Testis (tissue), 3 donors: Measurements from ENCODE around the gene GNB1L. TPM values are rescaled to one million over a fixed set of nuclear protein-coding genes. Genes with fewer than 3 reads are reported as not detected.
"Not testable (repeated sequence)": the region's sequence is repeated elsewhere in the genome, so short reads cannot be mapped to it uniquely, and the experiment has no call there.

Source experiments
- DNase-seq: peaks from one replicate; pipeline ENCODE4 v3.0.0-alpha.2; 2019
- H3K27ac ChIP-seq, 2 donors: fragments of 200-600 bp; sonication (generic); one replicate each; pipeline ENCODE4 v1.5.1; 2019
- H3K27me3 ChIP-seq: fragments of 200-600 bp; sonication (generic); one replicate; pipeline ENCODE4 v1.5.1; 2019
- H3K36me3 ChIP-seq: fragments of 200-600 bp; sonication (generic); one replicate; pipeline ENCODE4 v1.5.1; 2017; ENCODE audit warnings: low read depth; ENCODE audit errors: missing control alignments
- H3K4me1 ChIP-seq: fragments of 200-600 bp; sonication (generic); one replicate; pipeline ENCODE4 v1.5.1; 2019
- H3K4me3 ChIP-seq, 2 donors: fragments of 200-600 bp; sonication (generic); one replicate each; pipeline ENCODE4 v1.5.1; 2017 to 2019
- H3K9me3 ChIP-seq: fragments of 200-600 bp; sonication (generic); one replicate; pipeline ENCODE4 v1.5.1; 2017
- CTCF ChIP-seq, 3 experiments: fragments of 450-650 bp in 2 of 3; fragments of 200-600 bp in 1 of 3; sonication (generic) in 1 of 3; IDR thresholded peaks; one replicate each; pipeline ENCODE4 v1.5.1; 2016 to 2019; ENCODE audit warnings: antibody characterized with exemption in 3 of 3, mild to moderate bottlenecking in 2 of 3, moderate library complexity in 1 of 3
- POLR2A ChIP-seq: fragments of 450-650 bp; IDR thresholded peaks from one replicate; pipeline ENCODE4 v1.6.1; 2017; ENCODE audit warnings: antibody characterized with exemption, mild to moderate bottlenecking, moderate library complexity
- WGBS, 2 donors: methylation state at CpG; one replicate each; pipeline ENCODE4 v1.1.5; 2018; 5-methylcytosine and 5-hydroxymethylcytosine counted together
- intact Hi-C: fragments of 100-400 bp; cut with DNase I; formaldehyde crosslinking; loops from one replicate; pipeline ENCODE4 v1.15.1; 2023; ENCODE audit warnings: low total_unique reads
- polyA plus RNA-seq: library from polyadenylated mRNA; stranded (reverse); fragments of 350-450 nt; fragmentation: Illumina TruSeq; extraction: RNeasy Lipid Tissue Mini Kit (QIAGEN cat#74804); gene quantifications from one replicate; pipeline ENCODE4 v1.2.3, GENCODE V29; 2014; ENCODE audit warnings: low read depth, low replicate concordance; ENCODE audit not compliant: insufficient read depth
- total RNA-seq, 2 donors: library from RNA; depleted of rRNA; stranded (reverse); fragments of >200 nt; gene quantifications; one replicate each; pipeline ENCODE4 v1.2.3, GENCODE V29; 2016

Gene GNB1L
- total and polyA plus RNA-seq, 3 donors from 2014 or later: 5.5 to 6.9 (median 6.0) TPM

DNA sequence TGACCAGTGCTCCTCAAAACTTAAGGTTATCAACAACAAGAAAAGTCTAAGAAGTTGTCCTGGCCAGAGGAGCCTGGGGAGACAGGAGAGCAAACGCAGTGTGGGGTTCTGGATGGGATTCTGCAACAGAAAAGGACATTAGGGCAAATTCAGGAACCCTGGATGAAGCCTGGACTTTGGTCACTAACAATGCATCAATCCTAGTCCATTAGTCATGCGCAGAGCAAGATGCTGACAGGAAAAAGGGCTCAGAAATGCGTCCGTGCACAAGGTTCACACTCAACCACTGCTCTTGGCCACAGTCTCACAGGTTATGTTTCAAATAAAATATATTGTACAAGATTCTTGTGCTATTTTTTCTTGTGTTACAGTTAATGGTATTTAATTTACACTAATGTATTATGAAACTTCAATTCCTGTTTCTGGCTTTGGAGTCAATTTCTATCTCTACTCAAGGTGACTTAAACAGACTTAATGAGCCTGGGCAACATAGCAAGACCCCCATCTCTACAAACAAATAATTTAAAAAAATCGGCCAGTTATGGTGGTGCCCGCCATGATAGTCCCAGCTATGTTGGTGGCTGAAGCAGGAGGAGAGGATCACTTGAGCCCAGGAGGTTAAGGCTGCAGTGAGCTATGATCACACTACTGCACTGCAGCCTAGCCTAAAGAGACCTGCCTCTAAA lies 13.6 kb downstream of the GNB1L start:
- Histone ChIP-seq H3K36me3 (no peaks in the 10 kb centered on the region), H3K9me3 (no peaks in the 10 kb centered on the region), H3K4me3 (no peak overlapping the region), H3K27ac (no peak overlapping the region), H3K27me3 (no peaks in the 10 kb centered on the region), H3K4me1 (no peaks in the 10 kb centered on the region)
- WGBS, 2 donors: 95 to 96% methylated on average over 6 of the region's 6 CpGs
- no peak for TF ChIP-seq CTCF (IDR thresholded peaks at IDR 0.05)
- no peak for TF ChIP-seq POLR2A
- no peak for DNase-seq
- intact Hi-C loops: no loop called here

DNA sequence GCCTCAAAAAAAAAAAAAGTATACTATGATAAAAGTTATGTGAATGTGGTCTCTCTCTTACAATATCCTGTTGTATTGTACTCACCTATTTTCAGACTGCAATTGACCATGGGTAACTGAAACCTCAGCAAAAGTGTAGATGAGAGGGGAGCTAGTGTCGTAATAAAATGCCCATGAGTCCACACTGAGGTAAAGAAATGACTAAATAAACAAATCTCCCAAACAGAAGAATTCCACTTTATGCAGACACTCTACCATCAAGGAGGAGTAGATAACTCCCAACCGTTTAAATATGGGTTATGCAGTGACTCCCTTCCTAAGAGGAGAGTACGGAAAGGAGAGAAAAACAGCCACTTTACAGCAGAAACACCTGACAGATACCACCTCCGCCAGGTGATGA lies 14.6 kb downstream of the GNB1L start:
- TF ChIP-seq CTCF (IDR thresholded peaks at IDR 0.05): no peak
- no peak for TF ChIP-seq POLR2A
- Histone ChIP-seq H3K36me3 (no peaks in the 10 kb centered on the region), H3K4me1 (no peaks in the 10 kb centered on the region), H3K27ac (no peak overlapping the region), H3K27me3 (no peaks in the 10 kb centered on the region), H3K4me3 (no peak overlapping the region), H3K9me3 (no peaks in the 10 kb centered on the region)
- DNase-seq: no peak
- intact Hi-C loops: no loop called here
- 86% methylated on average over 4 of the region's 4 CpGs for WGBS, 2 donors

DNA sequence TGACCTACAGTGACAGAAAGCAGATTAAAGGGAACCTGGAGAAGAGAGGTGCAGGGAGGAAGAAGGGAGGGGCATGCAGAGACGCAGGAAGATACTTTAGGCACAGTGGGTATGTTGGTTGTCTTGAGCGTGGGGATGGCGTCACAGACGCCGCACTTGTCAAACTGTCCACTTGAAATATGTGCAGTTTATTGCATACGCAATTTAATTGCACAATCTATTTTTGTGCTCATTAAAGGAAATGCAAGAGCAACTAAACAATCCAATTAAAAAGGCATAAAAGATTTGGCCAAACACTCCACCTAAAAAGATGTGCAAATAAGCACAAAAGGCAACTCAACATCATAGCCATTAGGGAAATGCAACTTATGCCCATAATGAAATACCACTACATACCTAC lies 16.8 kb downstream of the GNB1L start:
- Histone ChIP-seq H3K4me3 (no peak overlapping the region), H3K9me3 (no peaks in the 10 kb centered on the region), H3K4me1 (no peaks in the 10 kb centered on the region), H3K36me3 (no peaks in the 10 kb centered on the region), H3K27ac (no peak overlapping the region), H3K27me3 (no peaks in the 10 kb centered on the region)
- 91 to 93% methylated on average over 6 of the region's 6 CpGs for WGBS, 2 donors
- intact Hi-C loops: no loop called here
- no peak for TF ChIP-seq CTCF (IDR thresholded peaks at IDR 0.05)
- no peak for TF ChIP-seq POLR2A
- no peak for DNase-seq

DNA sequence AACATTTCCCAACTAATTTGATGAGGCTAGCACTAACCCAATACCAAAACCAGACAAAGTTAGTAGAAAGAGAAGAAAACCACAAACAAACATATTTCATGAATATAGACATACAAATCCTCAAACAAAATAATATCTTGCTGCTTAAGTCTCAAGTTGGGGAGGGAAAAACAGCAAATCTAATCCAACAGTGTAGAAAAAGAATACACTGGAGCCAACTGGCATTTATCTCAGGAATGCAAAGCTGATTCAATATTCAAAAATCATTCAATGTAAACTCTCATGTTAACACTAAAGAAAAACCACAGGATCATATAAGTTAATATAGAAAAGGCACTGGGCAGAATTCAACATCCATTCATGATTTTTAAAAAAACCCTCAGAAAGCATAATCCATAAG lies 18.2 kb downstream of the GNB1L start:
- TF ChIP-seq CTCF (IDR thresholded peaks at IDR 0.05): no peak
- no peak for TF ChIP-seq POLR2A
- H3K27ac ChIP-seq: no peak overlapping the region
- no peak overlapping the region for H3K4me3 ChIP-seq
- no peaks in the 10 kb centered on the region for H3K27me3 ChIP-seq
- H3K4me1 ChIP-seq: peaks cover 4% of the 10 kb centered on the region
- intact Hi-C loops: no loop called here
- H3K36me3 ChIP-seq: no peaks in the 10 kb centered on the region
- no peak for DNase-seq
- H3K9me3 ChIP-seq: no peaks in the 10 kb centered on the region

- DNase-seq: no peak
- intact Hi-C loops: no loop called here
- Histone ChIP-seq H3K27me3 (no peaks in the 10 kb centered on the region), H3K27ac (no peak overlapping the region), H3K36me3 (no peaks in the 10 kb centered on the region), H3K9me3 (no peaks in the 10 kb centered on the region), H3K4me1 (peaks cover 4% of the 10 kb centered on the region), H3K4me3 (no peak overlapping the region)
- TF ChIP-seq CTCF (IDR thresholded peaks at IDR 0.05) (no peak), POLR2A (no peak)
These were observed 20.1 kb downstream of the GNB1L start for GRCh38 chr22:19834599-19834998.

DNA sequence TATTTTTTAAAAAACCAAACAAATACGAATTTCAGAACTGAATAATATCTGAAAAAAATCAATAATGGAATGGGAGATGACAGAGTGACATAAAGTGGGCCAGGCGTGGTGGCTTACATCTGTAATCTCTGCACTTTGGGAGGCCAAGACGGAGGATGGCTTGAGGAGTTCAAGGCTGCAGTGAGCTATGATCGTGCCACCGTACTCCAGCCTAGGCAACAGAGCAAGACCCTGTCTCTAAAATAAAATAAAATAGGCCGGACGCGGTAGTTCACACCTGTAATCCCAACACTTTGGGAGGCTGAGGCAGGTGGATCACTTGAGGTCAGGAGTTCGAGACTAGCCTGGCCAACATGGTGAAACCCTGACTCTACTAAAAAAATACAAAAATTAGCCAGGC lies 21.3 kb downstream of the GNB1L start:
- 86 to 95% methylated on average over 9 of the region's 9 CpGs for WGBS, 2 donors
- intact Hi-C loops: not testable (repeated sequence)

More for the DNA sequence above, 21.3 kb downstream of the GNB1L start:
- H3K9me3 ChIP-seq, DNase-seq, H3K36me3 ChIP-seq, H3K4me1 ChIP-seq, H3K27me3 ChIP-seq, H3K27ac ChIP-seq, H3K4me3 ChIP-seq: not testable (repeated sequence)
